ENCODE measurements around the gene TSEN15. TPM values are rescaled to one million over a fixed set of nuclear protein-coding genes. Genes with fewer than 3 reads are reported as not detected.

TSEN15 gene
- total RNA-seq, 2 experiments from 2014 or later = 50.4 to 51.5 TPM

DNA sequence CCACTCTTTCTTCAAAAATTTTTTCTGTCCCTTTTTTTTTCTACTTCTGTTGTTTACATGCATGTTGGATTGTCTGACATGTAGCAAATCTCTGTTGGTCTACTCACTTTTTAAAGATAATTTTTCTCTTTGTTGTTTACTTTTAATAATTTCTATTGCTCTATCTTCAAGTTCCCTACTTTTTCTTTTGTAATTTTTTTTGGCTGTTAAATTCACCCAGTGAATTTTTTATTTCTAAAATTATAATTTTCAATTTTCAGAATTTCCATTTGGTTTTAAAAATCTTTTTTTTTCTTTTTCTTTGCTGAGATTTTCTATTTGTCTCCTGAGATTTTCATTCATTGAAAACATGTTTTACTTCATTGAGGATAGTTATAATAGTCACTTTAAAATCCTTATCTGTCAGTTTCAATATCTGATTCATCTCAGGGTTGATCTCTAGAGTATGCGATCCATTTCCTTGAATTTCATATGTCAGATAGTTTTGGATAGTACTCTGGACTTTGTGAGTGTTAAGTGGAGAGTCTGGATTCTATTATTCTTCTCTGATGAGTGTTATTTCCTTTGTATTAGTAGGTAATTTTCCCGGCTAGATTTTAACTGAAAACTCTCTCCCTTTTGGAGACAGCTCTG, 1.6 kb upstream of the TSEN15 start:
- ChIA-PET CTCF (interaction anchor here (0.7 kb wide), 1 partner anchor 13 kb away, joined by 4 read pairs; the partner anchor contains the start of gene COLGALT2), POLR2A (interaction anchor here (1.2 kb wide), 1 partner anchor 14 kb away, joined by 4 read pairs; no protein-coding TSS in a partner anchor)

DNA sequence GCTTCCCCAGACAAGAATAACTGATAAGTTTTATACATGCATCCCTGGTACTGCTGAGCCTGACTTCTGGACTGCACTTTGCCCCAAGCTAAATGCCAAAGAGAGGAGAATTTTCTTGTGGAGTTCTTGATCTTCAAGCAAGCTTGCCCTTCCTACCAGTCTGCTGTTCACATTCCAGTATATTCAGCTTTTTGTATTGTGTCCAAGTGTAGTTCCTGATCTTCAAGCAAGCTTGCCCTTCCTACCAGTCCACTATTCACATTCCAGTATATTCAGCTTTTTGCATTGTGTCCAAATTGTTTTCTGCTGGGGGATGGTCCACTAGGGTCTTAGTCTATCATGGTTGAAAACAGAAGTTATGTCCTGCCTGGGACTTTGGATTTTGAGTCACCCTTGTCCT, 894 bp upstream of the TSEN15 start:
- ChIA-PET POLR2A (interaction anchor here (1.0 to 1.2 kb wide), 2 partner anchors 13 to 14 kb away, joined by 4 to 6 read pairs; partner anchors contain the start of gene COLGALT2), CTCF (interaction anchor here (0.7 kb wide), 2 partner anchors 14 to 1007 kb away, joined by 3 to 4 read pairs; partner anchors contain the start of gene COLGALT2)

DNA sequence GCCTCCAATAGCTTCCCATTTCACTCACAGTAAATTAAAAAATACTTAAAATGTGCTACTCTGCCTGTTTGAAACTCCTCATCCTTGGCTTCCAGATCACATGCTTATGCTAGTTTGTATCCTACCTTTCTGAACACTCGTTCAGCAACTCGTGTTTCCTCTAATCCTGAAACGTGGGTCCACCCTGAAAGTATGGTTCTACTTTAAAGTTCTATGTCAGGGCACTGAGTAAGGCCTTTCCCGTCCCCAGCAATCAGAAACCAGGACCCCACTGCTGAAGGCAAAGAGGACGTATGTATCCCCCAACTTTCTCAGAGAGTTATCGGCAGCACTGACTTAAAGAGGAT, 419 bp upstream of the TSEN15 start:
- CTCF ChIA-PET = interaction anchor here (0.7 to 0.9 kb wide), 2 partner anchors 17 to 1007 kb away, joined by 3 read pairs; no protein-coding TSS in a partner anchor
- POLR2A ChIA-PET = interaction anchor here (0.6 to 1.2 kb wide), 7 partner anchors 13 to 336 kb away, joined by 3 to 11 read pairs (median 4); partner anchors contain the start of genes C1orf21 and COLGALT2

DNA sequence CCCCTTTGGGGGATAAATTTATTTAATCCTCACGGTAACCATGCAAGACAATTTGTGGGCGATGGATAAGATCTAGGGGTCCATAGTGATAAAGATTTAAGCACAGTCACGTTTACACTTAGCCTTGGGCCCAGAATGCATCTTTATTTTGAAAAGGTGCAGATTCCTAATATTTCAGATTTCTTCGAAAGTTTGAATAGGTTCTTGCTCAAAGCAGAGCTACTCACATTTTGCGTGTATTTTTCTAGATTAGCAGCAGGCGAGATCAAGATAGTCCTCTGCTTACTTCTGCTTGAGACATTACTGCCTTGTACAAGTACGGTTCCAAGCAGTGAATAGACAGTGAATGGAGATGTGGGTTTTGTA, 647 bp downstream of the TSEN15 start:
- ChIA-PET POLR2A (interaction anchor here (1.2 kb wide), 1 partner anchor 108 kb away, joined by 11 read pairs; no protein-coding TSS in a partner anchor), CTCF (interaction anchor here (0.9 kb wide), 1 partner anchor 18 kb away, joined by 3 read pairs; no protein-coding TSS in a partner anchor)

DNA sequence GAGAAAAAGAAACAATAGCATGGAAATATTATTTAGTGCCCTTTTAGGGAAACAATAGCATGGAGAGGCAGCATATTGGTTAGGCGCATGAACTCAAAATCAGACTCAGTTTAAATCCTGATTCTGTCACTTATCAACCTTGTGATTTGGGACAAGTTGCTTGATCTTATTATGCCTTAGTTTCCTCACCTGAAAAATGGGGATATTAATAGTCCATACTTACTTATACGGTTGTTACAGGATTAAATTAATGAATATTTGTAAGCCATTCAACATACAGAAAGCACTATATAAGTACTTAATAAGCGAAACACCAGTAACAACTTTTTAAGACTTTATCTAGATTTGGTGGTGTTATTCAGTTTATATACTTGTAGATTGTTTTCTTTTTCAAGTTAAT, 1.2 kb downstream of the TSEN15 start:
- POLR2A ChIA-PET = no interaction called here
- CTCF ChIA-PET = no interaction called here

DNA sequence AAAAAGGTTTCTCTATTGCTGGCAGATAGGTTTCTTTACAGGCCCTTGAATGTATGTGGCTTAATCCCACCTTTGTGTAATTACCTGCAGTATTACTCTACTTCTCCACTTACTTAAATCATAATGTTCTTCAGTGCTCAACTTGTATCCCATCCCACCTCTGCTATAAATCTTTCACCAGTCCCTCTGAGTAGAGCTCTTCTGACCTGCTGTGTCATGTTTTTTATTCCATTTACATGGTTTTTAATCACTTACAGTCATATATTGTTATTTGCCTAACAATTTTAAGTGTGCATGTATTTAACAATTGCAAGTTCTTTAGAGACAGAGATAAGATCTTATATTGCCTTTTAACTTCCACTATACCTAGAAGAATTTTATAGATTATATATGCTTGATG, 2.4 kb downstream of the TSEN15 start:
- POLR2A ChIA-PET = no interaction called here
- CTCF ChIA-PET = interaction anchor here (0.6 kb wide), 1 partner anchor 598 kb away, joined by 3 read pairs; no protein-coding TSS in a partner anchor

DNA sequence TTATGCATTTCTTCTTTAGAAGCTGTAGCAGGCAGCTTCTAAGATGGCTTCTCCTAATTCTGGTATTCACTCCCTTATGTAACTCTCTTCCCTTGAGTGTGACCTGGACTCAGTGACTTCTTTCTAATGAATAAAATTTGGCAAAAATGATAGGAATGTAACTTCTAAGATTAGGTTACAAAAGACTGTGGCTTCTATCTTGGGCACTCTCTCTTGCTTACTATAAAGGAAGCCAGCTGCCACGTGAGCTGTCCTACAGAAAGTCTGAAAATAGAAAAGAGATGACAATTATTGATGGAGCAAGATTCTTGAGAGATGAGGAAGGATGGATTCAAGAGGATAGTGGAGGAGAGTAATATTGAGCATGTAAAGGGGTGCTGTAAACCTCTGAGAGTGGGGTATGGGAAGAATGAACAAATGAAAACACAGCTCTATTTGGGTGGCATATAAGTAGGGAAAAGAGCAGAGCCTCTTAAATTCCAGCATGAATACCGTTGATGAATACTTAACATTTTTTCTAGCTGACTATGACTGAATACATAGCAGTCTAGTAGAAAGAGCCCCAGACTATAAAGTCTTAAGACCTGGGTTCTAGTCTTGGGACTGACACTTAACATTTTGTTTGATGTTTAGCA, 5.5 kb downstream of the TSEN15 start:
- CTCF ChIA-PET = no interaction called here
- POLR2A ChIA-PET = no interaction called here

DNA sequence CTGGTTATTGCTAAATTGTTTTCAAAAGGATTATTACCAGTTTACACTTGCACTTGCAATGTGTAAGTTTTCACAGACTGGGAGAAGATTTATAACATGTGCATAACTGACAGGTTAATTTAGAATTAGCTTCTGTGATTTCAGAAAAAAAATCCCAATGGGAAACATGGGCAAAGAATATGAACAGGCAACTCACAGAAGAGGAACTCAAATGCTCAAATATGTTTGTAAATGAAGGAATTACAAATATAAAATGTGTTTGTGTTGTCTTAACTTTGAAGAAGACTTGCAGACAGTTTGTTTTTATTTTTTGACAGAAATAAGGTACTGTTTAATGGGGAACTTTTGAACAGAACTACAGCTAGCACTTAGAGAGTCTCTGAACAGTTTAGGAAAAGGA, 8.4 kb downstream of the TSEN15 start:
- POLR2A ChIA-PET = no interaction called here
- CTCF ChIA-PET = interaction anchor here (1.5 kb wide), 1 partner anchor 17 kb away, joined by 3 read pairs; no protein-coding TSS in a partner anchor

DNA sequence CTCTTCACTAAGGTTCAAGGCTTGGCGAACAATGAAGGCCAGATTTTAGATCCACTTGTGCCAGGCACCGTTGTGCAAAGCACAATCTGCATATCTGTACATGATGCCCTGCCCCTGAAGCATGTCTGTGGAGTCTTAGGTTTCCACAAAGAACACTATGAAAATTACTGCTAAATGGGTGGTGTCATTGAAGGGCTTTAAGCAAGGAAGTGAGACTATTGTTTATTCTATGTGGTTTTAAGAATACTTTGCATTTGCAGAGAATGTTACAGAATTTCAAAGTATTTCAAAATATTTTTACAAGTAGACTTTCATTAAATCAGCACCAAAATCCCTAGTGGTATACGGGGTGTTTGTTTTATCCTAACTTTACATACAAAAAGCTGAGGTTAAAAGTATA, 8.8 kb downstream of the TSEN15 start:
- ChIA-PET CTCF (interaction anchor here (1.5 kb wide), 1 partner anchor 17 kb away, joined by 3 read pairs; no protein-coding TSS in a partner anchor), POLR2A (no interaction called here)

DNA sequence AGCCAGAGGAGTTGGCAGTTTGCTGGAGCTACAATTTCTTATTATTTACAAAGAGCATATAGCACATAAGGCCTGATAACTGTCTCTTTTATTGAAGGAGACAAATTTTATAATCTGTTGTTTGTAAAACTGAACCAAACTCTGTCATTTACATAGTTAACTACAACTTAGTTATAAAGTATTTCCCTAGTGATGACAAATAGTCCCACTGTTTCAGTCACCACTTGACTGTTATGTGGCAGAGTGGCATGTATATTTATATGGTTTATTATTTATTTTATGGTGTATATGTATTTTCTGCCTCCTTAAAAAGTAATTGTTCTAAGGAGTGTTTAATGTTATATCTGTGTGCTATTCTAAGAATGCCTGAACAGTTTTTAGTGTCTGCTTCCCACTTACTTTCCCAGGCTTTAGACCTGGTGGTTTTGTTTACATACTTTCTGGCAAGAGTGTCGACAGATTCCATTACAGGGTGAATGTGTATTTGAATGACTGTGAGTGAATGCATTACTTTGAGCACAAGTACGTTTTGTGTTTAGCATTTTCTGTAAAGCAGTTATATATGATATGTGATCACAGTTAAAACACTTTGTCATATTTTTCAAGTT, 10.0 kb downstream of the TSEN15 start:
- CTCF ChIA-PET = interaction anchor here (1.5 kb wide), 1 partner anchor 16 kb away, joined by 3 read pairs; no protein-coding TSS in a partner anchor
- POLR2A ChIA-PET = no interaction called here

DNA sequence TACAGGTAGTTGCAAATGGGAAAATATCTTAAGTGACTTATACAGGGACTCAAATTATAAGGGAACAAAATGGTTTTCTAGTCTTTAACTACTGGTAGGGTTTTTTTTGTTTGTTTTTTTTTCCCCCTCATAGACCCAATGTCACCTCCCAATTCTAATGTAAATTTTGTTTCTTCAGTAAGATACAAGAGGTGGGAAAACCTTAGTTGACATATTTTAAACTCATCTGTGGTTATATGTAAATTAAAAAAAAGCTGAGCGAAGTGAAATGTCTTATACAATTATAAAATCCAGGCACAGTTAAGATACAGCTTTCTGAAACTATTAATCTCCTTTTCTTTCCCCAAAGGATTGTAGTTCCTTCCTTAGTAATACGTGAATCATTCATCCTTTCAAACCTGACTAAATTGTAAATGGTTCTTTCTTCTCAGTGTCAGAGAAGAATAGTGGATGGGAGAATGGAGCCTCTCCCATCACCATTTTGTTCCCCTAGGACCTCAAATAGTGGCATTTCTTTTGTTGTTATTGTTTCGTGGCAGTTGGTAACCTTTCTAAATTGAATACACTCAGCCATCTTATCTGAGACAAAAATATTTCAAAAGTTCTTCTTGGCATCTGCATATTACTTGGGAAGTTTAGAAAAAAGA, 11.2 kb downstream of the TSEN15 start:
- CTCF ChIA-PET = interaction anchor here (1.0 kb wide), 1 partner anchor 160 kb away, joined by 3 read pairs; no protein-coding TSS in a partner anchor

DNA sequence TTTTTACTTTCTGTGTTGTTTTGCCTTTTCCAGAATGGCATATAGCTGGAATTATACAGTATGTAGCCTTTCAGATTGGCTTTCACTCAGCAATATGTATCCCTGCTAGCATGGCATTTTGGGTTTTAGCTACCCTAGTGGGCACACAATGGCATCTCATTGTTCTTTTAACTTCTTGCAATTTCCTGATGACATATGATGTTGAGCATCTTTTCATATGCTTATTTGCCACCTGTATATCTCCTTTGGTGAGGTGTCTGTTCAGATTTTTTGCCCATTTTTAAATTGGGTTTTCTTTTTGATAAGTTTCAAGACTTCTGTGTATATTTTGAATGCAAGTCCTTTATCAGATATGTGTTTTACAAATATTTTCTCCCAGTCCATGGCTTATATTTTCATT, 14.0 kb downstream of the TSEN15 start:
- POLR2A ChIA-PET = no interaction called here
- CTCF ChIA-PET = no interaction called here

More for the DNA sequence above, 11.2 kb downstream of the TSEN15 start:
- POLR2A ChIA-PET = no interaction called here

DNA sequence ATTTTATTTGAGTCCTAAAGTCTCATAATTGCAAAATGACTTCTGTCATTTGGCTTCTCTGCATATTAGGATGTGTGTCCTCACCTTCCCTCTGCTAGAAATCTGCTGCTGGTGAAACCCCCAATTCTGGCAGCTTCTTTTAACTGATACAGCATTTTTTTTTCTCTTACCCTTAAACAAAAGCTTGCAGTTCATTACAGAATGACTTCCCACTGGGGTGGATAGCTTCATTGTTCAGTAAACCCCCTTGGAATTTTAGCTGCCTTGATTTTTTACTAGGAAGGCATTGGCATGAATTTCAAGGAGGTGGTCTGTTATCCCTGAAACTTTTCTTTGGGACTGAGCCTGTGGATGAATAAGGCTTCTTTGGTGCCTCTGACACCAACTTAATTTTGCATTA, 16.8 kb downstream of the TSEN15 start:
- ChIA-PET POLR2A (no interaction called here), CTCF (no interaction called here)

DNA sequence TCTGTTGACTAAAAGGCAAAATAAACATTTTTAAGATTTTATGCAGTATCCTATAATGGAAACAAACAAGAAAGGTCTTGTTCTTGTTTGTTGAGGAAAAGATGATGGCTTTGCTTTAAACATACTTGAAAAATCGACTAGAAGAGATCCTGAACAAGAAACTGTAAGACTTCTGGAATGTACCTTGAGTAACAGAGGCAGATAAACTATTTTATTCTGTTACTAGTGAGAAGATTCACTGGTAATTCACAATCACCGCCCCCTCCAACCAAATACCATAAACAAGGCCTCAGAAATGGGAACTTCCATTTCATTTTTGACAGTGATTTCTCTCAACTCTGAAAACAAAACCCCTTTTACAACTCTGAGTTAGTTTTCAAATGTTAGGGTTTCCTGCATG, 18.1 kb downstream of the TSEN15 start:
- CTCF ChIA-PET = no interaction called here

DNA sequence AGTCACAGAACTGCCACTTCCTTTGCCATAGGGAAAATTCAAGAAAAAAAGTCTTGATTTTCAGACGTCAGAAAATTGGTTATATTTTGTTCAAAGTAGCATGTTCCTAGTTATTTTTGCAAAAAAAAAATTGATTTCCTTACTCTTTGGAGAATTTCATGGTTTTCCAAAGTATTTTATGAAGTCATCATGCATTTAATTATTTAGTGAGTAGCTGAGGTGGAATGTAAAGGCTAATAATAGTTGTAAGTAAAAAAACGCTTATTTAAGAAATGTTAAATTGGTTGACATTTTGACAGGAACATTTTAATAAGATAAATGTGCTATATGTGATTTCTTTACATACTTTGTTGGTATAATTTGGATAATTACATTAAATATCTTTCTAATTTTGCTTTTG, 20.8 kb downstream of the TSEN15 start:
- ChIA-PET CTCF (no interaction called here), POLR2A (interaction anchor here (0.6 kb wide), 1 partner anchor 591 kb away, joined by 3 read pairs; no protein-coding TSS in a partner anchor)

More for the DNA sequence above, 18.1 kb downstream of the TSEN15 start:
- POLR2A ChIA-PET = no interaction called here

DNA sequence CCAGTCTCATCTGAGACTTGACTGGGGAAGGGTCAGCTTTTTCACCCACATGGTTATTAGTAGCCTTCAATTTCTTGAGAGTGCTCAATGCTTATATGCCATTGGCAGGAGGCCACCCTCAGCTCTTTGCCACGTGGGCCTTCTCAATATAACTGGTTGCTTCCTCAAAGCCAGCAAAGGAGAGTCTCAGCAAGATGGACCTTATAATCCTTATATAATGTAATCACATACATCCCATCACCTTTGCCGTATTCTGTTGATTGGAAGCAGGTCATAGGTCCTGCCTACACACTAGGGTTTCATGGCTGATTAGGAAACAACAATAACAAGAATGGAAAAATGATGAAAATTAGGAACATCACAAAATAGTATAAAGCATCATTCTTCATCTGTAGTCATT, 22.9 kb downstream of the TSEN15 start:
- CTCF ChIA-PET = no interaction called here
- POLR2A ChIA-PET = no interaction called here

DNA sequence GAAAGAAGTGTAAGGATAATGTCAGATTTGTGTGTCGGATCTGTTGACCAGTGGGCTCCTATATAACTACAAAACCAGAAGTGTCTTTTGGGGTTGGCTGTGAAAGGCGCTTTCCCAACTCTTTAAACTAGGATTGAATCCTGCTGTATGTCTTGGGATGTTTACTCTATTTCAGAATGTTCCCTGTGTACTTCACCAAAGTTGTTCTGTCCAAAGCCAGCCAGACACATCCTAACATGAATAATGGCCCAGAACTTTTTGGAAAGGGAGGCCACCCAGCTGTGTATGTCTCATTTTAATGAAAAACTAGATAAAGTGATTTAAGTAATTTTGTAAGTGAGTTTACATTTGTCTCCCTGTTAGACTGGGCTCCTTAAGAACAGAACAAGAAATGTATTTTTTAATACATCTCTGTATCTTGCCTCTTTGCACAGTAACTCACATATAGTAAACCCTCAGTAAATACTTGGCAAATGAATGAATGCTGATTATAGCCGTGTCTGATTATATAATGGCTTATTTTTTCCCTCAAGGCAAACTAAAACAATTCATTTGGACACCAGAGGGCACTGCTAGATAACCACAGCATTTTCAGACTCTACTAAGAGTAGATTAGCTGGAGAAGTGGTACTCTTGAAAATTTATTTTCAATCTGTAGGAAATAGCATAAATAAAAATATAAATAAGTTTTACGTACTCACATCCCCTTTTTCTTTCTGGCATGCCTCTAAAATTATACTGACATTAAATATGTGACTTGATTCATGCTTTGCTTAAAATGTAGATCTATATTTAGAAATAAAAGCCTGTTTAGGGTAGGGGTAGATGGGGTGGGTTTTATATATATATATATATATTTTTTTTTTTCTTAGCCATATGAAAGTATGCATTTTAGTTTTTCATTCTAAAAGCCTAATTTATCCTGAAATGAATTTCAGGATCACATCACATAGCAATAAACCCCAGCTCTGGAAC, 23.8 kb downstream of the TSEN15 start:
- ChIA-PET POLR2A (no interaction called here), CTCF (interaction anchor here (0.7 to 1.0 kb wide), 3 partner anchors 133 to 147 kb away, joined by 3 to 4 read pairs (median 3); no protein-coding TSS in a partner anchor)

DNA sequence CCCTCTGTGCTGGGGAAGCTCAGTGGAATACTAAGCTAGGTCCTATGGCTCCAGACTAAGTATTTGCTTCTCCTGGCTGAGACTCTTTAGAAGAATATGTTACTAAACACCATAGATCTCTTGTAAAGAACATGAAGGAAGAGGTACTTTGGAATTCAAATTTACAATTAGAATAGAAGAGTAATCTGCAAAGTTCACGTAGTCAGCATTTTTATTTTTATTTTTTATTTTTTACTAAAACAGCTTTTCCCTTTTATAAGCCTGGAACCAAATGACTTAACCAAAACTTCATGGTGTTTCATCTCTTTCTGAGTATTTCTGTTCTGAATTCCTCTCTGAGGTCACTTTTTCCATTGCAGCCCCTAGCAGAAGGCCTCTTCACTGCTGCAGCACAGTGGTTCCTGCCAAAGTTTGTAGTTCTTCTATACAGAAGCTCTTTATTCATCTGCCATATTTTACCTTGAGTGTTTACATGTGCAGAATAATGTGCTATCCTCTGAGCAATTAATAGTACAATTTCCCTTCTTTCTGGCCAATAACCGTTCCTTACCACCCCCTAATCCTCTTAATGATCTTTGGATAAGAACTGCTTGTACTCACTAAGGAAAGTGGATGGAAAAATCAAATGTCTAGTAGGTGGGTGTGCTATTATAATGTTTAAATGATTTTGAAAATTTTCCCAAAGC, 27.2 kb downstream of the TSEN15 start:
- CTCF ChIA-PET = interaction anchor here (0.7 to 1.0 kb wide), 2 partner anchors 81 to 144 kb away, joined by 3 read pairs; no protein-coding TSS in a partner anchor
- POLR2A ChIA-PET = no interaction called here

All from activated CD8-positive, alpha-beta memory T cell treated with anti-CD3 and anti-CD28 coated beads for 36 hours (primary cell).